ENCODE results near the gene CLK4.

DNA sequence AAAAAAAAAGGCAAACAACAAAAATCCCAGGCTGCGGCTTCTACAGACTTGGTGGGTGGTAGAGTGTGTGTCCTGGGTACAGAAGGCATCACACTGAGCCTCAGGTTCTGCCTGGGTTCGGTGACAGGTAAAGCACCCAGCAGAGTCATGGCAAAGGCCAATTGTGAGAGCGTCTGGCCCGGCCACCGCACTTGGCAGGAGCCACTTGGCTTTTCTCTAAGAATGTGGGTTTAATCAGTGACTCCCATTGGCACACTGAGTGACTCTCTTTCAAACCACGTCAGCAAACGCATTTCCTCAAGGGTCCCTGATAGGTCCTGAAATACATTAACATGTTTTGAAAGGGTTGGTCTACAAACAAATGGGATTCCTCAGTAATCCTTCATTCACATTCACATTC is 53.6 kb downstream of the CLK4 start:
- TF ChIP-seq CTCF (IDR thresholded peaks at IDR 0.05 in 8 of 11, conservative IDR thresholded peaks at IDR 0.05 in 3 of 11) (no peak), POLR2A (IDR thresholded peaks at IDR 0.05) (no peak)
